ENCODE measurements around the gene MRPS2.

- TF ChIP-seq POLR2A (IDR thresholded peaks at IDR 0.05; ENCODE audit: low read depth, low read length) (no peak), POLR2AphosphoS5 (IDR thresholded peaks at IDR 0.05; ENCODE audit: low read depth, low read length) (no peak), TAF1 (IDR thresholded peaks at IDR 0.05; ENCODE audit: borderline replicate concordance, low read depth, low read length) (no peak)
Observed at GRCh38 chr9:135523521-135524129, 23.1 kb downstream of the MRPS2 start.
